SU-DHL-6 (cell line): ENCODE measurements around the gene MAP7.

ENCODE experiments used
- H2AFZ ChIP-seq: fragments of 200-600 bp; sonication (generic); 2 replicates; pipeline ENCODE4 v1.6.1; 2014; ENCODE audit warnings: low read depth, mild to moderate bottlenecking, moderate library complexity, mixed read lengths, antibody characterized with exemption, low read length; ENCODE audit not compliant: severe bottlenecking
- H3F3A ChIP-seq: fragments of 200-600 bp; shearing (Covaris generic); 2 replicates; pipeline ENCODE4 v1.6.0; 2016; ENCODE audit warnings: antibody characterized with exemption, mild to moderate bottlenecking; ENCODE audit not compliant: insufficient read depth
- H3K27ac ChIP-seq: fragments of 200-600 bp; sonication (generic); 2 replicates; pipeline ENCODE4 v1.5.1; 2016; ENCODE audit warnings: low read depth, mild to moderate bottlenecking, low read length, moderate library complexity, mixed read lengths
- H3K27me3 ChIP-seq: fragments of 200-600 bp; sonication (generic), shearing (Covaris generic); 2 replicates; pipeline ENCODE4 v1.6.0; 2014; ENCODE audit warnings: mild to moderate bottlenecking, low read length
- H3K36me3 ChIP-seq: fragments of 200-600 bp; sonication (generic); 2 replicates; pipeline ENCODE4 v1.6.1; 2014; ENCODE audit warnings: mild to moderate bottlenecking, low read length, mixed read lengths
- H3K4me2 ChIP-seq: fragments of 300-600, 200-600 bp; shearing (Covaris generic), sonication (generic); 2 replicates; pipeline ENCODE4 v1.6.0; 2014; ENCODE audit warnings: low read length, low read depth, mild to moderate bottlenecking; ENCODE audit not compliant: poor library complexity, severe bottlenecking
- H3K4me3 ChIP-seq: fragments of 200-600 bp; sonication (generic); 2 replicates; pipeline ENCODE4 v1.5.1; 2014; ENCODE audit warnings: antibody characterized with exemption, low read length, mild to moderate bottlenecking, mixed read lengths; ENCODE audit not compliant: insufficient read depth, poor library complexity, severe bottlenecking
- H3K79me2 ChIP-seq: fragments of 200-600 bp; sonication (generic); 2 replicates; pipeline ENCODE4 v1.6.1; 2014; ENCODE audit warnings: mild to moderate bottlenecking, low read length, moderate library complexity; ENCODE audit not compliant: insufficient read depth
- H3K9ac ChIP-seq: fragments of 200-600 bp; sonication (generic); 2 replicates; pipeline ENCODE4 v1.7.0; 2014; ENCODE audit warnings: mild to moderate bottlenecking, low read length
- H3K9me2 ChIP-seq: fragments of 200-600 bp; sonication (generic); replicated peaks from 2 replicates; pipeline ENCODE4 v1.6.1; 2014; ENCODE audit warnings: low read length; ENCODE audit not compliant: insufficient read depth
- H3K9me3 ChIP-seq: fragments of 200-600 bp; sonication (generic); 2 replicates; pipeline ENCODE4 v1.6.1; 2014; ENCODE audit warnings: low read length, mixed read lengths; ENCODE audit not compliant: insufficient read depth
- H4K20me1 ChIP-seq: fragments of 200-600 bp; sonication (generic); 2 replicates; pipeline ENCODE4 v1.6.1; 2014; ENCODE audit warnings: low read depth, mild to moderate bottlenecking, antibody characterized with exemption, low read length, moderate library complexity, mixed read lengths
- EZH2phosphoT487 ChIP-seq: fragments of 200-600 bp; sonication (generic), shearing (Covaris generic); conservative IDR thresholded peaks from 2 replicates; pipeline ENCODE4 v1.6.1; 2018; ENCODE audit warnings: mild to moderate bottlenecking, antibody characterized with exemption, low read length, moderate library complexity, mixed read lengths
- TF ChIP-seq, protein P1 (sequence below): fragments of 200-600 bp; sonication (generic); IDR thresholded peaks from one replicate; pipeline ENCODE4 v1.5.1; 2017; ENCODE audit warnings: antibody characterized with exemption, mild to moderate bottlenecking, low read length, moderate library complexity; ENCODE audit not compliant: insufficient read depth, poor library complexity, severe bottlenecking

The MAP7 gene

DNA sequence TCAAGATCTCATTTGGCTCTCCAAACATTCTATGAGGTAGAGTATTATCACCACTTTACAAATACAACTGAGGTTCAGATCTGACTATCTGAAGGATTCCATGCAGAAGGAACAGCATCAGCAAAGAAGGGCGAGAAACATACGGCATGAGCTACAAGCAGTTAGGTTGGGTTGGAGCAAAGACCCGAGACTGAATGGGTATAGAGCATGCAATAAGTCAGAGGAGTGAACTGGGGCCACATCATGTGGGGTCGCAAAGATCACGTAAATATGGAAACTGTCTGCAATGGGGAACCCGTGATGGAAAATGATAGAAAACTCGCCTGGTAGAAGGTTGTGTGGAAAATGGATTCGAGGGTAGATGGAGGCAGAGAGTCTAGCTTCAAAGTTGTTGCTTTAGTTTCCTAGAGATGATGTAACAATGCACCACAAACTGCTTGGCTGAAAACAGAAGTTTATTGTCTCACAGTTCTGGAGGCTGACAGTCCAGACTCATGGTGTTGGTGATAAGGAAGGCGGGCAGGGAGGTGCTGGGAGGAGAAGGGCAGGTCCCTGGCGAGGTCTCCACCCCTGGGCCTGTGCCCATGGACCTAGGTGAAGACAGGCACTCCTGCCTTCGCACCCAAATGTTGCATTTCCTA, 216.3 kb downstream of the MAP7 start:
- H3K27me3 ChIP-seq = no peaks in the 10 kb centered on the region
- no peaks in the 10 kb centered on the region for H4K20me1 ChIP-seq
- TF ChIP-seq, protein P1, sequence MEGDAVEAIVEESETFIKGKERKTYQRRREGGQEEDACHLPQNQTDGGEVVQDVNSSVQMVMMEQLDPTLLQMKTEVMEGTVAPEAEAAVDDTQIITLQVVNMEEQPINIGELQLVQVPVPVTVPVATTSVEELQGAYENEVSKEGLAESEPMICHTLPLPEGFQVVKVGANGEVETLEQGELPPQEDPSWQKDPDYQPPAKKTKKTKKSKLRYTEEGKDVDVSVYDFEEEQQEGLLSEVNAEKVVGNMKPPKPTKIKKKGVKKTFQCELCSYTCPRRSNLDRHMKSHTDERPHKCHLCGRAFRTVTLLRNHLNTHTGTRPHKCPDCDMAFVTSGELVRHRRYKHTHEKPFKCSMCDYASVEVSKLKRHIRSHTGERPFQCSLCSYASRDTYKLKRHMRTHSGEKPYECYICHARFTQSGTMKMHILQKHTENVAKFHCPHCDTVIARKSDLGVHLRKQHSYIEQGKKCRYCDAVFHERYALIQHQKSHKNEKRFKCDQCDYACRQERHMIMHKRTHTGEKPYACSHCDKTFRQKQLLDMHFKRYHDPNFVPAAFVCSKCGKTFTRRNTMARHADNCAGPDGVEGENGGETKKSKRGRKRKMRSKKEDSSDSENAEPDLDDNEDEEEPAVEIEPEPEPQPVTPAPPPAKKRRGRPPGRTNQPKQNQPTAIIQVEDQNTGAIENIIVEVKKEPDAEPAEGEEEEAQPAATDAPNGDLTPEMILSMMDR = no peak
- no peak for TF ChIP-seq EZH2phosphoT487
- no peak overlapping the region for H2AFZ ChIP-seq
- H3K79me2 ChIP-seq = no peaks in the 10 kb centered on the region
- H3K4me2 ChIP-seq = no peak overlapping the region
- no peaks in the 10 kb centered on the region for H3K9me2 ChIP-seq
- H3K27ac ChIP-seq = no peak overlapping the region
- no peak overlapping the region for H3K9ac ChIP-seq
- no peak overlapping the region for H3K4me3 ChIP-seq
- H3K9me3 ChIP-seq = no peaks in the 10 kb centered on the region
- H3F3A ChIP-seq = no peaks in the 10 kb centered on the region
- no peaks in the 10 kb centered on the region for H3K36me3 ChIP-seq

DNA sequence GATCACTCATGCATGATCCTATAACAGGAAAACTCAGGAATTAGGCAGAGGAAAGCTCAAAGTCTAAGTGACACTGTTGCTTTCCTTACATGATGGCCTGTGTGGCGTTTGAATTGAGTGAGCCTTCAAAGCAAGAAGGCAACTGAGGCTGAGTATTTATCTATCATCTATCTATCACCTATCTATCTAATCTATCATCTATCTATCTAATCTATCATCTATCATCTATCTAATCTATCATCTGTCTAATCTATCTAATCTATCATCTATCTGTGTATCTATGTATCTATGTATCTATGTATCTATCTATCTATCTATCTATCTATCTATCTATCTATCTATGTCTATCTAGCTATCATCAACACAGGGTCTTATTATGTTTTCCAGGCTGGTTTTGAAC, 218.8 kb downstream of the MAP7 start:
- no peaks in the 10 kb centered on the region for H3F3A ChIP-seq
- no peaks in the 10 kb centered on the region for H4K20me1 ChIP-seq
- TF ChIP-seq, protein P1 = no peak
- TF ChIP-seq EZH2phosphoT487 = no peak
- no peak overlapping the region for H3K4me2 ChIP-seq
- no peaks in the 10 kb centered on the region for H3K9me3 ChIP-seq
- H3K9ac ChIP-seq = no peak overlapping the region
- no peaks in the 10 kb centered on the region for H3K27me3 ChIP-seq
- no peaks in the 10 kb centered on the region for H3K36me3 ChIP-seq
- H3K9me2 ChIP-seq = no peaks in the 10 kb centered on the region
- no peak overlapping the region for H2AFZ ChIP-seq
- no peaks in the 10 kb centered on the region for H3K79me2 ChIP-seq
- H3K27ac ChIP-seq = no peak overlapping the region
- no peak overlapping the region for H3K4me3 ChIP-seq

DNA sequence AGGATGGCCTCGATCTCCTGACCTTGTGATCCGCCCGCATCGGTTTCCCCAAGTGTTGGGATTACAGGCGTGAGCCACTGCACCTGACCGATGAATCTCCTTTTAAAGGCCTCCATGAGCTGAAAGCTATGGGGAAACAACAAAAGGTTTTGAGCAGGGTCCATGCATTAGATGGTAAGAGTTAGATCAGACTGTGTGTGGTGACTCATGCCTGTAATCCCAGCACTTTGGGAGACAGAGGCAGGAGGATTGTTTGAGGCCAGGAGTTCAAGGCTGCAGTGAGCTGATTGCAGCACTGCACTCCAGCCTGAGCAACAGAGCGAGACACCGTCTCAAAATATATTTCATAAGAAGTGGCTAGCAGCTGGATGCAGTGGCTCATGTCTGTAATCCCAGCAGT, 219.6 kb downstream of the MAP7 start:
- H3K9ac ChIP-seq = no peak overlapping the region
- no peaks in the 10 kb centered on the region for H3K9me2 ChIP-seq
- H3K4me2 ChIP-seq = no peak overlapping the region
- H3K79me2 ChIP-seq = no peaks in the 10 kb centered on the region
- no peaks in the 10 kb centered on the region for H3K27me3 ChIP-seq
- H3K9me3 ChIP-seq = no peaks in the 10 kb centered on the region
- H4K20me1 ChIP-seq = no peaks in the 10 kb centered on the region
- no peak overlapping the region for H3K4me3 ChIP-seq
- H2AFZ ChIP-seq = no peak overlapping the region
- H3F3A ChIP-seq = no peaks in the 10 kb centered on the region
- no peak overlapping the region for H3K27ac ChIP-seq
- TF ChIP-seq EZH2phosphoT487 = no peak
- TF ChIP-seq, protein P1 = no peak
- H3K36me3 ChIP-seq = no peaks in the 10 kb centered on the region
